AG04449 (cell line): ENCODE data around the gene UBTD1.
A peak's percentile ranks its signal among the peaks of the same experiment; 100 is the strongest.

ENCODE experiments used
- CTCF ChIA-PET: fragments of 350-600 bp; formaldehyde crosslinking; extraction: SDS; loops from one replicate; lab custom pipeline; 2021; ENCODE audit warnings: antibody characterized with exemption; lab: Yijun Ruan, JAX
- POLR2A ChIA-PET: fragments of 400-600, 350-600 bp; formaldehyde crosslinking; extraction: SDS; loops from one replicate; lab custom pipeline; 2020; ENCODE audit warnings: antibody characterized with exemption, inconsistent platforms; lab: Yijun Ruan, JAX
- DNase-seq: peaks from one replicate; pipeline ENCODE4 v3.0.0-alpha.2; 2010; ENCODE audit warnings: low read depth, low spot score
- H3K4me3 ChIP-seq: 2 replicates; pipeline ENCODE4 v1.5.1; 2011; ENCODE audit warnings: low read depth, mild to moderate bottlenecking, control low read depth, low read length
- CTCF ChIP-seq: IDR thresholded peaks from one replicate; pipeline ENCODE4 v1.5.1; 2011; ENCODE audit warnings: mild to moderate bottlenecking, moderate library complexity, low read length, control low read depth, inconsistent platforms; ENCODE audit not compliant: insufficient read depth; ENCODE audit errors: missing control alignments

UBTD1 gene

DNA sequence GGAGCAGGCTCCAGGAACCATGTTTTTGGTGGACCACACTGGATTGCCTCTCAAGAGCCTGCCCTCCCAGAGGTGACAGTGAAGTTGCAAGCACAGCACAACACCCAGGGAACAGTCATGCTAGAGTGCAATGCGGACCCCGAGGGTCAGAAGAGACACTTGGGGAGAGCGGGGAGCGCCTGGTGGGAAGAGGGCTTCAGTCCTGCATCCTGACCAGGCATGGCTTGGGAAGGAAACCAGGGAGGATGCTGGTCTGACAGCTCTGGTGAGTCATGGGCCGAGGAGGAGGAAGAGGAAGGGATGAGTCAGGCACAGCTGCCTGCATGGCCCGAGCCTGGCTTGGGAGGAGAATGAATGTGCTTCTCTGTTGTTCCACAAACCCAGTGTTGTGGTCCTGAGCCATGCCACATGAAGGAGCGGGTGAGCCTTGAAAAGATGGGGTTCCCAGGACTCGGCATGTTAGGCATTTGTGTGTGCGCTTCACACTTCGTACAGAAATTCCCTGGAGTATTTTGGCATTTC is 44.4 kb downstream of the UBTD1 start:
- H3K4me3 ChIP-seq, result peak overlapping the region; percentile 8; the same call in 1 of the 2 replicates
- ChIA-PET POLR2A (interaction anchor here (0.9 to 1.9 kb wide), 4 partner anchors 9 to 144 kb away, joined by 3 to 15 read pairs (median 4); partner anchors contain the start of genes AVPI1 and UBTD1), CTCF (interaction anchor here (0.7 to 10.9 kb wide), 4 partner anchors 7 to 44 kb away, joined by 4 to 150 read pairs (median 14); partner anchors contain the start of gene UBTD1)
- peak; percentile 83 for DNase-seq
- no peak for TF ChIP-seq CTCF

DNA sequence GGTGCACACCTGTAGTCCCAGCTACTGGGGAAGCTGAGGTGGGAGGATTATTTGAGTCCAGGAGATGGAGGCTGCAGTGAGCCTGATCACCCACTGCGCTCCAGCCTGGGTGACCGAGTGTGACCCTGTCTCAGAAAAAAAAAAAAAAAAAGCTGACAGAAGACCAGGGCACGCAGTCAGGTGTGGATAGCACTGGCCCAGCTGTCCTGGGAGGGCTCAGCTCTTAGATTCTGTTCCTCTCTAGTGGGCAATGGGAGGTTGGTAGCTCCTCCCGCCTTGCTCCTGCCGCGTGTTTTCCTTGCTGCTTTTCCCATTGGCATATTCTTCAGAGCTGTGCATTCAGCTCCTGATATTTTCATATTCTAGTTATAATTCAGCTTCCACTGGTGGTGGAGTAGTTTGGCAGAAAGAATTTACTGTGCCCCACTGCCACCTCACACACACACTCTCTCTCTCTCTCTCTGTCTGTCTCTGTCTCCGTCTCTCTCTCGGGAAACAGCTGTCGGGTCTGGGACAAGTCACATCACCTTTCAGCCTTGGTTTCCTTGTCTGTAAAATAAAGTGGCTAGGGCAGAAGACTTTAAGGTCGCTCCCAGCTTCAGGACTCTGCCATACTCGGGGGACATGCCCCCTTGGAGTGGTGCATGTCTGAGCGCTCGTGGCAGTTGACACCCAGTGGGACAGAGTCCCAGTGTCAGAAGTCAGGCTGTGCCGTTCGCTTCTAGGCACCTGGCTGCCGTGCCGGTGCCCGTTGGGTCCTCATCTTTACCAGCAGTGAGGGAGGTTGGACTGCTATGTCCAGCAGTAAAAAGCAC is 47.9 kb downstream of the UBTD1 start:
- ChIA-PET POLR2A (no interaction called here), CTCF (interaction anchor here (0.9 to 10.3 kb wide), 5 partner anchors 9 to 136 kb away, joined by 3 to 150 read pairs (median 4); no protein-coding TSS in a partner anchor)
- TF ChIP-seq CTCF, result no peak
- DNase-seq, result no peak
- H3K4me3 ChIP-seq, result no peak overlapping the region

DNA sequence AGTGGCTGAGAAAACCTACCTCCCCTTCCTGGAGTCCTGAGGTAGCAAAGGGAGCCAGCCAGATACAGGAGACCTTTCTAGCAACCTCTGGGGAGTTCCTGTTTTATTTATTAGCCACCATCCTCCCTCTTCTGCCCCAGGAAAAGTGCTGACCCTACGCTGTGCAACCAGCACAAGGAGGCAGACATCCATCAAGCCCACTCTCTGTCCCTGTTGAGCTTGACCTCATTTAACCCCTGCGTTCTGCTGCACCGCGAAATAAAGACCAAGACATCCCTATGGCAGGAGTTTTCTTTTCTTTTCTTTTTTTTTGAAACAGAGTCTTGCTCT is 48.5 kb downstream of the UBTD1 start:
- no peak for TF ChIP-seq CTCF
- ChIA-PET CTCF (interaction anchor here (1.2 to 10.3 kb wide), 4 partner anchors 10 to 83 kb away, joined by 3 to 157 read pairs (median 79); partner anchors contain the start of gene ANKRD2), POLR2A (no interaction called here)
- H3K4me3 ChIP-seq, result no peak overlapping the region
- no peak for DNase-seq

GRCh38 chr10:97547962-97548361 is 49.2 kb downstream of the UBTD1 start:
- no peak overlapping the region for H3K4me3 ChIP-seq
- DNase-seq, result no peak
- ChIA-PET CTCF (interaction anchor here (10.2 to 10.3 kb wide), 2 partner anchors 10 to 22 kb away, joined by 150 to 157 read pairs; partner anchors contain the start of gene ANKRD2), POLR2A (interaction anchor here (1.0 kb wide), 1 partner anchor 49 kb away, joined by 5 read pairs; the partner anchor contains the start of gene UBTD1)
- TF ChIP-seq CTCF, result no peak

DNA sequence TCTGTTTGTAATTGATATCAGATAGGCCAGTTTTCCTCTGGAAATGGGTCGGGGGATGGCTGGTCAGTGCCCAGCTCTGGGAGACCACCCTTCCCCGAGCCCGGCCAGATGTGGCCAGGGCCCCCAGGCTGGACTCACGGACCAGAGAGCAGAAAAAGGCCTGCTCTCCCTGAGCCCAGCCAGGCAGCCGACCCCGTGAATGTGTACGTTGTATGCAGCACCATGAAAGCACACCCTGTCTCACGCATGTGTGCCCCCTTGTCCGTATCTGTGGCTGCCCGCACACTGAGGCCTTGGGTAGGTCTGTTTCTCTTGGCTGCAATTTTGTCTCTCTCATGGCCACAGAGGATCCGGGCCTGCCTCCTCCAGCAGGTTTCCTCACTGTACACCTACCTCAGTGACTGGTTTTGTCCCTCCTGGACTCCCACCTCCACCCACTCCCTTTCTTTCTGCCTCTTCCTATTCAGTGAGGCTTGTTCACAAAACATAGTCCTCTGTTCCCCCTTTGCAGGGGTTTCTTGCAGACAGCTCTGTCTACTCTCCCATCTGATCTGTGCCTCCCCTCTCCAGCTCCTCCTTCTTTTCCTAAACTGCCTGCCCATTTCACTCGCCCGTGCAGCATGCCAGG is 50.2 kb downstream of the UBTD1 start:
- no peak overlapping the region for H3K4me3 ChIP-seq
- no peak for TF ChIP-seq CTCF
- ChIA-PET CTCF (interaction anchor here (1.1 to 10.3 kb wide), 4 partner anchors 11 to 85 kb away, joined by 3 to 188 read pairs (median 154); partner anchors contain the start of gene ANKRD2), POLR2A (no interaction called here)
- DNase-seq, result no peak
